ENCODE measurements around the gene CSTF3. TPM values are rescaled to one million over a fixed set of nuclear protein-coding genes. Genes with fewer than 3 reads are reported as not detected.

The CSTF3 gene
- total RNA-seq, 1 donor: 31.5 TPM

DNA sequence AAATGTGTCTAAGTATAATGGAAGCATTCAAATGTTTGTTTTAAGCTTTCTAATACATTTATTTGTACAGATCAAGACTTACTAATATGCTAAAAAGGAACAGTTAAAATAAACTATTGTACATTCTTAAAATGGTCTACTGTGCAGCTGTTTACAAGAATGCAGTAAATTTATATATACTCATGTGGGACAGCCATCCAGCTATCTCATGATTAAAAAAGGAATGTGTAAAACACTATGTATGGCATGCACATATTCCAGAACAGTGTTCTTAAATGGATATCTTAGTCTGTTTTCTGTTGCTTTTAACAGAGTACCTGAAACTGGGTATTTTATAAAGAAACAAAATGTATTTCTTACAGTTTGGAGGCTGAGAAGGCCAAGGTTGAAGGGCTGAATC, 30.2 kb upstream of the CSTF3 start:
- H3K4me3 ChIP-seq (ENCODE audit: low read depth, low read length): no peak overlapping the region
- TF ChIP-seq CTCF (IDR thresholded peaks at IDR 0.05; ENCODE audit: insufficient read depth, low read depth, low read length): no peak
- DNase-seq (ENCODE audit: low read depth): no peak

- TF ChIP-seq CTCF (IDR thresholded peaks at IDR 0.05; ENCODE audit: insufficient read depth, low read depth, low read length): no peak
- DNase-seq (ENCODE audit: low read depth): no peak
- no peak overlapping the region for H3K4me3 ChIP-seq (ENCODE audit: low read depth, low read length)
These were observed 26.9 kb upstream of the CSTF3 start for GRCh38 chr11:33187998-33188722.

GRCh38 chr11:33185756-33186155, 24.5 kb upstream of the CSTF3 start:
- no peak for DNase-seq (ENCODE audit: low read depth)
- no peak overlapping the region for H3K4me3 ChIP-seq (ENCODE audit: low read depth, low read length)
- no peak for TF ChIP-seq CTCF (IDR thresholded peaks at IDR 0.05; ENCODE audit: insufficient read depth, low read depth, low read length)

DNA sequence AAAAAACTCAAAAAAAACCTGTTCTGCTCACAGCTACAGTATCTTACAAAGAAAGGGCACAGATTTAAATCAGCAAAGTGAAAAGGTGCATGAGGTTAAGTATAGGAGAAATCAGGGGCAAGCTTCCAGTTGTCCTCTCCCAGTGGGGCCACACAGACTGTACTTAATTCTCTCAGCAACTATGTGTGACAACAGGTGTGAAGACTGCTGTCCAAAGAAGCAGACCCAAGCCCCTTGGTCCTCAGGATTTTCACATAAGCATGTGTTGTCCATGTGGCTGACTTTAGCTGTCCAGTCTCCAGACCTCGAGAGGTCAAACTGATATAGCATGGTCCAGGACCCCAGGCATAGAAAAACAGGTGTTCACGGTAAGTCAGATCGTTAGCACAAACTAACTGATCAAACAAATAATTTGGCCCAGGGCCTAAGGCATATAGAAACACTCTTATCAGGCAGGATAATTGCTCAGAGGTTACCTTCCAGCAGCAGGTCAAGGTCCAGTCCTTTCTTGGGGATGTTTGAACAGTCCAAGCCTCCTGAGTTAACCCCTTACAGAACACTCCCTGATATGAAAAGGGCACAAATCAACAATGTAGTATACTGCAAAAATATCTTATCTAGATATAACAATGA, 21.1 kb upstream of the CSTF3 start:
- no peak for TF ChIP-seq CTCF (IDR thresholded peaks at IDR 0.05; ENCODE audit: insufficient read depth, low read depth, low read length)
- DNase-seq (ENCODE audit: low read depth): no peak
- no peak overlapping the region for H3K4me3 ChIP-seq (ENCODE audit: low read depth, low read length)

GRCh38 chr11:33179348-33179803, 18.1 kb upstream of the CSTF3 start:
- no peak overlapping the region for H3K4me3 ChIP-seq (ENCODE audit: low read depth, low read length)
- no peak for DNase-seq (ENCODE audit: low read depth)
- no peak for TF ChIP-seq CTCF (IDR thresholded peaks at IDR 0.05; ENCODE audit: insufficient read depth, low read depth, low read length)

DNA sequence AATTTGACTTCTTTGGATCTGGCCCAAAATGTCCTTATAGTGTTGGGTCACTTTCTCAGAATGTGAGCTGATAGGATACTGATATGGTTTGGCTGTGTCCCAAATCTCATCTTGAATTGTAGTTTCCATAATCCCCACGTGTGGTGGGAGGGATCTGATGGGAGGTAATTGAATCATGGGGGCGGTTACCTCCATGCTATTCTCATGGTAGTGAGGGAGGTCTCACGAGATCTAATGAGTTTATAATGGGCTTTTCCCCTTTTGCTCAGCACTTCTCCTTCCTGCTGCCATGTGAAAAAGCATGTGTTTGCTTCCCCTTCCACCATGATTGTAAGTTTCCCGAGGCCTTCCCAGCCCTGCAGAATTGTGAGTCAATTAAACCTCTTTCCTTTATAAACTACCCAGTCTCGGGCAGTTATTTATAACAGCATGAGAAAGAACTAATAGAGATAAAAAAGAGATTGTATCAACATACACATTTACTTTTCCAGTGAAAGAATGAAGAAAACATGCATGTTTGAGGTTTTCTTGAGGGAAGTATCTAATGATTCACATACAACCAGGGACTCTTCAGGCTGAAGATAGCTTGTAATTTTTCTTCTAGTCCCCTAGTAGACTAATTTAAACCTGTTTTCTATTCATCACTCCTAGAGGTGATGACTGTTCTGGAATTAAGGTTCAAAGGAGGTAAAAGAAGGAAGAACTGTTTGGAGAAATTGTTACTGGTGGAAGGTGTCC, 17.3 kb upstream of the CSTF3 start:
- H3K4me3 ChIP-seq (ENCODE audit: low read depth, low read length): no peak overlapping the region
- DNase-seq (ENCODE audit: low read depth): peak; percentile 48
- no peak for TF ChIP-seq CTCF (IDR thresholded peaks at IDR 0.05; ENCODE audit: insufficient read depth, low read depth, low read length)
